Measurements from ENCODE around the gene OR5B17.

OR5B17 gene

DNA sequence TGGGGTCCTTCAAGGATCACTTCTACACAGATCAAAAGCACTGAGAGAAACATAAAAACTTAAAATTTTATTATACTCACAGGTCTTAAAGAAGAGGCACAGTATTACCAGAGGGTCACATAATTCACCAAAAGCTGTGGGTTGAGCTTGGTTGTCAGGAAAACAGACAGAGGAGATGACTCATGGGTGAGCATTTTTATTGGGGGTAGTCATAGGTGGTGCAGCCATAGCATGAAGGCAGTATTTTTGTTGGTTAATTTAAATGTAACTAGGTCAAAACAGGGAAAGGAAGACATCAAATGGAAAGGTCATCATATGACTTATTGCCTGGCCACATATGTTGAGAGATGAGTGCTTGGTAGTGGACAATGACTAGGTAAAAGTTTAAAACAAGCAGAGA is 24.2 kb downstream of the OR5B17 start:
- DNase-seq = no peak
- Histone ChIP-seq H3K36me3 (ENCODE audit: control insufficient read depth, insufficient read depth, low read length) (no peaks in the 10 kb centered on the region), H3K4me1 (ENCODE audit: control insufficient read depth, insufficient read depth, low read length, poor library complexity, severe bottlenecking) (no peaks in the 10 kb centered on the region), H3K27me3 (replicated peaks; ENCODE audit: control insufficient read depth, insufficient read depth, low read length, poor library complexity, severe bottlenecking) (no peaks in the 10 kb centered on the region), H3K27ac (ENCODE audit: insufficient read depth, low read length, poor library complexity, severe bottlenecking) (no peak overlapping the region), H3K4me3 (ENCODE audit: insufficient read depth, low read depth, low read length, poor library complexity, severe bottlenecking) (no peak overlapping the region), H3K9me3 (ENCODE audit: control insufficient read depth, low read length) (no peaks in the 10 kb centered on the region)

DNA sequence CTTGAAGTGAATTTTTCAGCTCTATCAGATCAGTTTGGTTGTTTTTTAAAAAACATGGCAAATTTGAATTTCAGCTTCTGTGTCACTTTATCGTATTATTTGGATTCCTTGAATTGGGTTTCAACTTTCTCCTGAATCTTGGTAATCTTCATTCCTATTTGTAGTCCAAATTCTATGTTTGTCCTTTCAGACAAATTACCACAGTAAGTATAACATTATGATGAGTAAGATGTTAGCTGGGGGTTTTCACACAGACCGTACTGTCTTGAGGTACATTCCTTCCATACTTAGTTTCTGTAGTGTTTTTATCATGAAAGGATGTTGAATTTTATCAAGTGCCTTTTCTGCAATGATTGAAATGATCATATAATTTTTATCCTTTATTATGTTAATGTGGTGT is 28.0 kb downstream of the OR5B17 start:
- H3K27ac ChIP-seq (ENCODE audit: insufficient read depth, low read length, poor library complexity, severe bottlenecking) = no peak overlapping the region
- H3K36me3 ChIP-seq (ENCODE audit: control insufficient read depth, insufficient read depth, low read length) = no peaks in the 10 kb centered on the region
- no peaks in the 10 kb centered on the region for H3K4me1 ChIP-seq (ENCODE audit: control insufficient read depth, insufficient read depth, low read length, poor library complexity, severe bottlenecking)
- no peaks in the 10 kb centered on the region for H3K27me3 ChIP-seq (replicated peaks; ENCODE audit: control insufficient read depth, insufficient read depth, low read length, poor library complexity, severe bottlenecking)
- H3K4me3 ChIP-seq (ENCODE audit: insufficient read depth, low read depth, low read length, poor library complexity, severe bottlenecking) = no peak overlapping the region
- H3K9me3 ChIP-seq (ENCODE audit: control insufficient read depth, low read length) = no peaks in the 10 kb centered on the region
- no peak for DNase-seq

DNA sequence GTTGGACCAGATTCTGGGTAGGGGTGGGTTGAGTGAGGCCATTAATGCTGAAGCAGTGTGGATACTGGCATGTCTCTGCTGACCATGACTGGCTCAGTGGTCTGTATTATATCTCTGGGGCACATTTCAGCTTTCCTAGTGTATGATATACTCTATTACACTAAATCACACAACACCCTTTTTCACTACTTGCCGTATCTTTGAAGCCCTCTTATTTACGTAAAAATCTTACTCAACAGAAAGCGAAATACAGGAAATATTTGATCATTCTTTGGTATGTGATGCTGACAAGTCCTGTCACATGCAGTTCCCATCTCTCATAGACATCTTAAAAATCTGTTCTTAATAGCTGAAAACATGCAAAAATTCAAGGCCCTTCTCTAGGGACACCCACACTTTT is 40.3 kb downstream of the OR5B17 start:
- H3K27me3 ChIP-seq (replicated peaks; ENCODE audit: control insufficient read depth, insufficient read depth, low read length, poor library complexity, severe bottlenecking) = no peaks in the 10 kb centered on the region
- H3K4me3 ChIP-seq (ENCODE audit: insufficient read depth, low read depth, low read length, poor library complexity, severe bottlenecking) = no peak overlapping the region
- no peaks in the 10 kb centered on the region for H3K36me3 ChIP-seq (ENCODE audit: control insufficient read depth, insufficient read depth, low read length)
- no peaks in the 10 kb centered on the region for H3K4me1 ChIP-seq (ENCODE audit: control insufficient read depth, insufficient read depth, low read length, poor library complexity, severe bottlenecking)
- H3K9me3 ChIP-seq (ENCODE audit: control insufficient read depth, low read length) = no peaks in the 10 kb centered on the region
- no peak overlapping the region for H3K27ac ChIP-seq (ENCODE audit: insufficient read depth, low read length, poor library complexity, severe bottlenecking)
- DNase-seq = no peak

DNA sequence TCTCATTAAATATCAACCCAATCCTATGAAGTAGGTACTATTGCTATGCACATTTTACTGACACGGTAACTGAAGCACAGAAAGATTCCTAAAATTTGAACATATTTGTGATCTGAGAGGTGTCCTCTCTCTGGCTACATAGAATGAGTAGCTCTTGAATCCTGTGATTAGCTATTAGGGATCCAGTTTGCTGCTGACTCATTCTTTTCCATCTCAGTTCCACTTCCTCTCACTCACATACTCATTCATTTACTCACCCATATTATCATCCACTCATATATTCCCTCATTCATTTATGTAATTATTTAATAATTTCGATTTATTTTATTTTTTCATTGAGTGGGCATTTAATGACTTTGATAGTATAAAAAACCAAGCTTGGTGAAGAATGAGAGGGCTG is 42.7 kb downstream of the OR5B17 start:
- no peak overlapping the region for H3K27ac ChIP-seq (ENCODE audit: insufficient read depth, low read length, poor library complexity, severe bottlenecking)
- no peaks in the 10 kb centered on the region for H3K27me3 ChIP-seq (replicated peaks; ENCODE audit: control insufficient read depth, insufficient read depth, low read length, poor library complexity, severe bottlenecking)
- no peak overlapping the region for H3K4me3 ChIP-seq (ENCODE audit: insufficient read depth, low read depth, low read length, poor library complexity, severe bottlenecking)
- no peak for DNase-seq
- no peaks in the 10 kb centered on the region for H3K4me1 ChIP-seq (ENCODE audit: control insufficient read depth, insufficient read depth, low read length, poor library complexity, severe bottlenecking)
- H3K9me3 ChIP-seq (ENCODE audit: control insufficient read depth, low read length) = no peaks in the 10 kb centered on the region
- H3K36me3 ChIP-seq (ENCODE audit: control insufficient read depth, insufficient read depth, low read length) = no peaks in the 10 kb centered on the region
